Adrenal gland (tissue), 12 donors: ENCODE data around the gene PGRMC2. TPM values are rescaled to one million over a fixed set of nuclear protein-coding genes. Genes with fewer than 3 reads are reported as not detected.

ENCODE experiments used
- DNase-seq, 7 donors: peaks; one replicate each; pipeline ENCODE4 v3.0.0-alpha.2; 2019 to 2020
- H3K27ac ChIP-seq, 5 donors: fragments of 200-600 bp; sonication (generic) in 4 of 5; 1 replicate in 3 of 5; 2 replicates in 2 of 5; pipeline versions ENCODE4 v1.5.1 to v1.8.0; 2016 to 2020; ENCODE audit warnings: mild to moderate bottlenecking in 1 of 5
- H3K27me3 ChIP-seq: fragments of 200-600 bp; 2 replicates; pipeline ENCODE4 v1.8.0; 2021
- H3K36me3 ChIP-seq, 2 donors: fragments of 200-600 bp; replicated peaks in 1 of 2; 1 replicate in 1 of 2; 2 replicates in 1 of 2; pipeline versions ENCODE4 v1.5.1 to v1.8.0; 2018 to 2022
- H3K4me1 ChIP-seq, 2 donors: fragments of 200-600 bp; replicated peaks in 1 of 2; 1 replicate in 1 of 2; 2 replicates in 1 of 2; pipeline versions ENCODE4 v1.5.1 to v1.8.0; 2018 to 2021
- H3K4me3 ChIP-seq, 4 donors: fragments of 200-600 bp; sonication (generic) in 3 of 4; one replicate each; pipeline ENCODE4 v1.5.1; 2016 to 2018
- H3K9me3 ChIP-seq, 3 donors: fragments of 200-600 bp; sonication (generic) in 1 of 3; replicated peaks in 1 of 3; 1 replicate in 2 of 3; 2 replicates in 1 of 3; pipeline versions ENCODE4 v1.5.1 to v1.8.0; 2016 to 2021
- CTCF ChIP-seq, 6 experiments: fragments of 450-650 bp in 4 of 6; fragments of 200-600 bp in 2 of 6; sonication (generic) in 1 of 6; IDR thresholded peaks; 1 replicate in 5 of 6; 2 replicates in 1 of 6; pipeline versions ENCODE4 v1.5.1 to v1.8.0; 2016 to 2021; ENCODE audit warnings: antibody characterized with exemption in 6 of 6, mild to moderate bottlenecking in 2 of 6, moderate library complexity in 1 of 6
- POLR2A ChIP-seq, 2 donors: fragments of 450-650 bp; IDR thresholded peaks; one replicate each; pipeline ENCODE4 v1.6.1; 2017; ENCODE audit warnings: antibody characterized with exemption in 2 of 2, mild to moderate bottlenecking in 2 of 2, moderate library complexity in 1 of 2
- WGBS, 4 donors: extraction: QIAGEN DNeasy Blood & Tissue Kit in 2 of 4; methylation state at CpG; one replicate each; pipeline versions ENCODE4 v1.1.5 to v1.1.7; 2013 to 2017; 5-methylcytosine and 5-hydroxymethylcytosine counted together
- intact Hi-C, 2 donors: fragments of 100-400 bp; cut with DNase I; formaldehyde crosslinking; loops; one replicate each; pipeline versions ENCODE4 v1.14.1 to v1.15.0; 2022 to 2023
- polyA plus RNA-seq, 3 donors: library from polyadenylated mRNA; stranded (reverse); fragments of 200-250 nt in 2 of 3; fragments of 350-450 nt in 1 of 3; fragmentation: Illumina TruSeq in 1 of 3; extraction: RNeasy Lipid Tissue Mini Kit (QIAGEN cat#74804) in 1 of 3; gene quantifications; one replicate each; pipeline ENCODE4 v1.2.3, GENCODE V29; 2013 to 2014
- total RNA-seq, 9 donors: library from RNA; depleted of rRNA in 4 of 9; stranded (reverse); fragments of >200 nt in 4 of 9; fragments of 120-200 nt in 1 of 9; fragmentation: NEBNext Ultra II Directional in 1 of 9; extraction: Animal tissue kit (Norgen Biotek cat#: 25700) in 1 of 9; gene quantifications; one replicate each; pipeline versions ENCODE4 v1.1.0 to v1.2.4, GENCODE V29; 2013 to 2023
- donor health status: healthy with polysubstance abuse.
- donor health status: Bipolar disorder and iron deficiency.
- donor health status: DM: yes; HTN: yes; CAD: no.
- donor health status: DM: no; HTN: no; CAD: no.
- donor health status: DM: no; HTN: no; CAD: no.
- donor health status: DM: yes; HTN: yes; CAD: no.

PGRMC2 gene
- total and polyA plus RNA-seq, 12 donors: 22.9 to 152 (median 43.8) TPM

- Histone ChIP-seq H3K4me3 (no peak overlapping the region), H3K27me3 (no peaks in the 10 kb centered on the region), H3K9me3 (no peaks in the 10 kb centered on the region), H3K4me1 (no peaks in the 10 kb centered on the region), H3K27ac (no peak overlapping the region), H3K36me3 (no peaks in the 10 kb centered on the region)
- DNase-seq: no peak
- intact Hi-C loops: no loop called here
- 90 to 93% (median 92%) methylated on average over 6 of the region's 6 CpGs for WGBS, 4 donors
- no peak for TF ChIP-seq POLR2A (IDR thresholded peaks at IDR 0.05)
- no peak for TF ChIP-seq CTCF (IDR thresholded peaks at IDR 0.05)
Measured at GRCh38 chr4:128333309-128334018, 45.9 kb upstream of the PGRMC2 start.

GRCh38 chr4:128332081-128332480 is 44.5 kb upstream of the PGRMC2 start:
- no peaks in the 10 kb centered on the region for H3K4me1 ChIP-seq
- TF ChIP-seq POLR2A (IDR thresholded peaks at IDR 0.05) (no peak), CTCF (IDR thresholded peaks at IDR 0.05) (no peak)
- no peak overlapping the region for H3K4me3 ChIP-seq
- DNase-seq: no peak
- intact Hi-C loops: no loop called here
- H3K36me3 ChIP-seq: no peaks in the 10 kb centered on the region
- H3K27ac ChIP-seq: no peak overlapping the region
- no peaks in the 10 kb centered on the region for H3K9me3 ChIP-seq
- no peaks in the 10 kb centered on the region for H3K27me3 ChIP-seq

- 75 to 86% (median 80%) methylated on average over 4 of the region's 4 CpGs for WGBS, 4 donors
- intact Hi-C loops: no loop called here
- H3K27me3 ChIP-seq: no peaks in the 10 kb centered on the region
Measured at GRCh38 chr4:128329638-128330037, 42.0 kb upstream of the PGRMC2 start.

GRCh38 chr4:128328106-128328505 is 40.5 kb upstream of the PGRMC2 start:
- TF ChIP-seq CTCF (IDR thresholded peaks at IDR 0.05) (no peak), POLR2A (IDR thresholded peaks at IDR 0.05) (no peak)
- Histone ChIP-seq H3K4me1 (no peaks in the 10 kb centered on the region), H3K27ac (no peak overlapping the region), H3K4me3 (no peak overlapping the region), H3K9me3 (no peaks in the 10 kb centered on the region), H3K27me3 (no peaks in the 10 kb centered on the region), H3K36me3 (no peaks in the 10 kb centered on the region)
- WGBS, 4 donors: 80 to 89% (median 82%) methylated on average over 6 of the region's 6 CpGs
- no peak for DNase-seq
- intact Hi-C loops: no loop called here

More at GRCh38 chr4:128329638-128330037, 42.0 kb upstream of the PGRMC2 start:
- no peaks in the 10 kb centered on the region for H3K9me3 ChIP-seq
- DNase-seq: no peak
- no peaks in the 10 kb centered on the region for H3K4me1 ChIP-seq
- H3K27ac ChIP-seq: no peak overlapping the region
- no peak overlapping the region for H3K4me3 ChIP-seq
- TF ChIP-seq POLR2A (IDR thresholded peaks at IDR 0.05) (no peak), CTCF (IDR thresholded peaks at IDR 0.05) (no peak)
- no peaks in the 10 kb centered on the region for H3K36me3 ChIP-seq
